ENCODE measurements around the gene CABLES2.

- TF ChIP-seq NFE2L2 (conservative IDR thresholded peaks at IDR 0.05; ENCODE audit: low read length) (no peak), POLR2A (IDR thresholded peaks at IDR 0.05; ENCODE audit: low read length) (no peak), ZFP36 (IDR thresholded peaks at IDR 0.05; ENCODE audit: borderline replicate concordance, partially characterized antibody) (no peak)
Observed at GRCh38 chr20:62404112-62404665, 2.9 kb downstream of the CABLES2 start.
